Measurements from ENCODE around the gene HCFC2. TPM values are rescaled to one million over a fixed set of nuclear protein-coding genes. Genes with fewer than 3 reads are reported as not detected.

The HCFC2 gene
- total and polyA plus RNA-seq, 2 of the 4 experiments (the other 2 are of a cell fraction) = 12.0 to 34.2 TPM

DNA sequence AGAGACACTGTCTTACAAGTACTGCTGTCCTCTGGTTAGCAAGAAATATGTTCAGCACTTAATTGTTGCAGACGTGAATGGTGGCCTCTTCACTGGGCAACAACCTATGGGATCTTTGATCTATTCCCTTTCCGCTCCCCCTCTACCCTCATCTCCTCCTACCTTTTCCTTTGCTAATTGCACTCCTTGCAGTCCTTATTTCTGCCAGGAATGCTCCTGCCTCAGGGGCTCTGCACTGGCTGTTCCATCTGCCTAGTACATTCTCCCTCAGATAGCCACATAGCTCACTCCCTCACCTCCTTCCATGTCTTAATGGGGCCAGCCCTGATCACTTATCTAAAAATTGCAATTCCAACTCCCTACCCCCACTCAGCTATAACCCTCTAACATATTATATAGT, 78.2 kb downstream of the HCFC2 start:
- DNase-seq = no peak
- ChIA-PET CTCF (no interaction called here), POLR2A (ENCODE audit: unreplicated experiment) (no interaction called here)
- Histone ChIP-seq H3K4me1 (ENCODE audit: control insufficient read depth, insufficient read depth, low read length) (peaks cover 6% of the 10 kb centered on the region), H2AFZ (replicated peaks; ENCODE audit: low read length, poor library complexity) (no peak overlapping the region), H4K5ac (ENCODE audit: low read depth, low read length) (no peak overlapping the region), H3K36me3 (ENCODE audit: control insufficient read depth, insufficient read depth, low read length) (no peaks in the 10 kb centered on the region), H2BK20ac (ENCODE audit: low read depth, low read length) (no peak overlapping the region), H4K20me1 (ENCODE audit: insufficient read depth, low read length) (no peaks in the 10 kb centered on the region), H4K8ac (ENCODE audit: low read depth in 2 of 2, low read length in 2 of 2) (no peak overlapping the region), H3K79me1 (ENCODE audit: low read depth in 1 of 2, low read length in 2 of 2) (peaks cover 0 to 8% of the 10 kb centered on the region in 2 experiments; a peak in 3 of 4 replicates), H3K56ac (ENCODE audit: extremely low read depth, insufficient read depth, low read length) (no peak overlapping the region), H3K18ac (ENCODE audit: low read depth, low read length) (no peak overlapping the region), H2BK15ac (ENCODE audit: low read depth, low read length) (no peak overlapping the region), H3K27me3 (ENCODE audit: control insufficient read depth, insufficient read depth, low read length) (no peaks in the 10 kb centered on the region), H2AK9ac (replicated peaks; ENCODE audit: low read depth, low read length, poor library complexity) (no peak overlapping the region), H4K91ac (ENCODE audit: insufficient read depth, low read depth, low read length) (no peak overlapping the region), H3K9me3 (ENCODE audit: control insufficient read depth, insufficient read depth, low read length) (no peaks in the 10 kb centered on the region; the same call in 1 of the 2 replicates), H3K23ac (ENCODE audit: low read depth, low read length) (no peak overlapping the region), H3K4me2 (ENCODE audit: low read depth, low read length) (no peak overlapping the region), H3K9me1 (ENCODE audit: insufficient read depth, low read length) (peaks cover 5% of the 10 kb centered on the region; the same call in 1 of the 2 replicates), H3K27ac (ENCODE audit: insufficient read depth, low read length) (no peak overlapping the region), H3K4me3 (ENCODE audit: insufficient read depth, low read depth, low read length) (no peak overlapping the region), H3K4ac (ENCODE audit: low read depth, low read length) (no peak overlapping the region), H2AK5ac (ENCODE audit: low read depth, low read length) (no peak overlapping the region), H3K9ac (ENCODE audit: low read depth, low read length) (no peak overlapping the region), H3K14ac (replicated peaks; ENCODE audit: low read depth, low read length) (no peak overlapping the region), H2BK120ac (ENCODE audit: low read depth, low read length) (no peak overlapping the region), H2BK5ac (ENCODE audit: low read depth, low read length, poor library complexity, severe bottlenecking) (no peak overlapping the region)
- dilution Hi-C loops (cut with HindIII; ENCODE audit: low sequenced_read_pairs, unreplicated experiment) (no loop called here), in situ Hi-C loops (cut with MboI; ENCODE audit: low sequenced_read_pairs) (no loop called here), intact Hi-C loops (cut with micrococcal nuclease) (no loop called here)
- no peak for TF ChIP-seq RAD21 (IDR thresholded peaks at IDR 0.05; ENCODE audit: low read length)
- no peak for TF ChIP-seq CHD1 (IDR thresholded peaks at IDR 0.05; ENCODE audit: low read depth, low read length)
- TF ChIP-seq, protein P1, sequence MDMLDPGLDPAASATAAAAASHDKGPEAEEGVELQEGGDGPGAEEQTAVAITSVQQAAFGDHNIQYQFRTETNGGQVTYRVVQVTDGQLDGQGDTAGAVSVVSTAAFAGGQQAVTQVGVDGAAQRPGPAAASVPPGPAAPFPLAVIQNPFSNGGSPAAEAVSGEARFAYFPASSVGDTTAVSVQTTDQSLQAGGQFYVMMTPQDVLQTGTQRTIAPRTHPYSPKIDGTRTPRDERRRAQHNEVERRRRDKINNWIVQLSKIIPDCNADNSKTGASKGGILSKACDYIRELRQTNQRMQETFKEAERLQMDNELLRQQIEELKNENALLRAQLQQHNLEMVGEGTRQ (IDR thresholded peaks at IDR 0.05; ENCODE audit: low read depth, low read length) = no peak
- no peak for TF ChIP-seq RCOR1 (IDR thresholded peaks at IDR 0.05; ENCODE audit: insufficient replicate concordance, low read length)
- no peak for TF ChIP-seq SMC3 (IDR thresholded peaks at IDR 0.05; ENCODE audit: low read depth, low read length)
- no peak for TF ChIP-seq MAFK (IDR thresholded peaks at IDR 0.05; ENCODE audit: low read depth, low read length)
- no peak for TF ChIP-seq CEBPB (IDR thresholded peaks at IDR 0.05; ENCODE audit: low read depth, low read length)
- TF ChIP-seq RFX5 (IDR thresholded peaks at IDR 0.05; ENCODE audit: low read depth, low read length) = no peak
- BruUV-seq (replicated peaks) = no TSS peak
- ATAC-seq (ENCODE audit: low read depth) = no peak
- no CpG with 5 or more reads among the region's 2 CpGs for WGBS, 2 experiments (ENCODE audit: extremely low coverage in 2 of 2, insufficient read length in 1 of 2)

Data from IMR-90 (cell line).